PFSK-1 (cell line): ENCODE measurements around the gene MTG2.

ENCODE experiments used
- FOXP2 ChIP-seq: optimal IDR thresholded peaks from 2 replicates; pipeline ENCODE3; 2011; ENCODE audit warnings: borderline replicate concordance, control low read depth, inconsistent platforms; ENCODE audit not compliant: insufficient read depth; ENCODE audit errors: extremely low read length, extremely low read depth
- REST ChIP-seq, 2 experiments: IDR thresholded peaks; 2 replicates each; pipeline versions ENCODE4 v1.6.1 to v1.8.0; 2011 to 2012; ENCODE audit warnings: low read depth in 2 of 2, low read length in 2 of 2, control low read depth in 1 of 2, inconsistent platforms in 1 of 2, mild to moderate bottlenecking in 1 of 2, moderate library complexity in 1 of 2; ENCODE audit not compliant: insufficient read depth in 1 of 2

GRCh38 chr20:62245911-62246280 lies 63.1 kb downstream of the MTG2 start:
- TF ChIP-seq REST (IDR thresholded peaks at IDR 0.05; ENCODE audit: insufficient read depth in 1 of 2, low read depth in 2 of 2, low read length in 2 of 2) = no peak
- no peak for TF ChIP-seq FOXP2
